HG03175 (cell line): ENCODE results near the gene ALAD.

Source experiments
- ATAC-seq: cut with Tn5 transposase; IDR thresholded peaks from one replicate; pipeline ENCODE4 v1.9.1; 2021; ENCODE audit warnings: mild to moderate bottlenecking, moderate library complexity; ENCODE audit not compliant: unreplicated experiment

ALAD gene

GRCh38 chr9:113350107-113350661 lies 50.9 kb downstream of the ALAD start:
- no peak for ATAC-seq

GRCh38 chr9:113349445-113350094 lies 51.5 kb downstream of the ALAD start, which contains the start of gene BSPRY:
BSPRY (plus strand) TSS chr9:113349541; CDS start chr9:113349580, 39 bp downstream.
- peak; percentile 39 for ATAC-seq

GRCh38 chr9:113349066-113349444 lies 52.0 kb downstream of the ALAD start:
- no peak for ATAC-seq

- no peak for ATAC-seq
Measured at GRCh38 chr9:113348437-113348836, 52.6 kb downstream of the ALAD start.

GRCh38 chr9:113345671-113346070 lies 55.4 kb downstream of the ALAD start:
- ATAC-seq = no peak

- no peak for ATAC-seq
Measured at GRCh38 chr9:113345190-113345589, 55.9 kb downstream of the ALAD start.

GRCh38 chr9:113343732-113344231 lies 57.3 kb downstream of the ALAD start:
- no peak for ATAC-seq

GRCh38 chr9:113341712-113342410 lies 59.2 kb downstream of the ALAD start:
- ATAC-seq = no peak

GRCh38 chr9:113340011-113340699 lies 60.9 kb downstream of the ALAD start, which contains the start of gene WDR31:
WDR31 (minus strand) TSS chr9:113340275; CDS start chr9:113332022, 8,253 bp downstream.
- ATAC-seq = peak; percentile 97

GRCh38 chr9:113337714-113338113 lies 63.4 kb downstream of the ALAD start:
- no peak for ATAC-seq
